Measurements from ENCODE around the gene MGAT5.

Gene MGAT5

GRCh38 chr2:134369220-134369902 is 115.5 kb downstream of the MGAT5 start:
- Histone ChIP-seq H3K9ac (ENCODE audit: low read length) (no peak overlapping the region), H3K4me3 (ENCODE audit: low read depth, low read length) (no peak overlapping the region), H3K27ac (ENCODE audit: low read depth, low read length) (no peak overlapping the region), H3K27me3 (ENCODE audit: control insufficient read depth, insufficient read depth, low read length) (no peaks in the 10 kb centered on the region), H3K4me1 (ENCODE audit: control insufficient read depth, insufficient read depth, low read length) (peaks cover 6% of the 10 kb centered on the region; the same call in 1 of the 2 replicates), H3K9me3 (ENCODE audit: control insufficient read depth, insufficient read depth, low read depth, low read length) (no peaks in the 10 kb centered on the region), H3K36me3 (ENCODE audit: control insufficient read depth, insufficient read depth, low read length) (no peaks in the 10 kb centered on the region)

GRCh38 chr2:134370655-134371445 is 117.0 kb downstream of the MGAT5 start:
- Histone ChIP-seq H3K27me3 (ENCODE audit: control insufficient read depth, insufficient read depth, low read length) (no peaks in the 10 kb centered on the region), H3K4me1 (ENCODE audit: control insufficient read depth, insufficient read depth, low read length) (no peaks in the 10 kb centered on the region), H3K27ac (ENCODE audit: low read depth, low read length) (no peak overlapping the region), H3K36me3 (ENCODE audit: control insufficient read depth, insufficient read depth, low read length) (no peaks in the 10 kb centered on the region), H3K4me3 (ENCODE audit: low read depth, low read length) (no peak overlapping the region), H3K9ac (ENCODE audit: low read length) (no peak overlapping the region), H3K9me3 (ENCODE audit: control insufficient read depth, insufficient read depth, low read depth, low read length) (no peaks in the 10 kb centered on the region)

- Histone ChIP-seq H3K27ac (ENCODE audit: low read depth, low read length) (no peak overlapping the region), H3K9me3 (ENCODE audit: control insufficient read depth, insufficient read depth, low read depth, low read length) (no peaks in the 10 kb centered on the region), H3K36me3 (ENCODE audit: control insufficient read depth, insufficient read depth, low read length) (peaks cover 7% of the 10 kb centered on the region; the same call in 1 of the 2 replicates), H3K9ac (ENCODE audit: low read length) (no peak overlapping the region), H3K27me3 (ENCODE audit: control insufficient read depth, insufficient read depth, low read length) (no peaks in the 10 kb centered on the region), H3K4me3 (ENCODE audit: low read depth, low read length) (no peak overlapping the region), H3K4me1 (ENCODE audit: control insufficient read depth, insufficient read depth, low read length) (no peaks in the 10 kb centered on the region)
Measured at GRCh38 chr2:134372141-134372540, 118.3 kb downstream of the MGAT5 start.

- no peak overlapping the region for H3K4me3 ChIP-seq (ENCODE audit: low read depth, low read length)
- no peaks in the 10 kb centered on the region for H3K4me1 ChIP-seq (ENCODE audit: control insufficient read depth, insufficient read depth, low read length)
- no peak overlapping the region for H3K9ac ChIP-seq (ENCODE audit: low read length)
- H3K27me3 ChIP-seq (ENCODE audit: control insufficient read depth, insufficient read depth, low read length) = no peaks in the 10 kb centered on the region
- H3K9me3 ChIP-seq (ENCODE audit: control insufficient read depth, insufficient read depth, low read depth, low read length) = no peaks in the 10 kb centered on the region
- H3K27ac ChIP-seq (ENCODE audit: low read depth, low read length) = no peak overlapping the region
- H3K36me3 ChIP-seq (ENCODE audit: control insufficient read depth, insufficient read depth, low read length) = peaks cover 7% of the 10 kb centered on the region; the same call in 1 of the 2 replicates
Measured at GRCh38 chr2:134372611-134373131, 118.8 kb downstream of the MGAT5 start.

GRCh38 chr2:134375935-134376334 is 122.1 kb downstream of the MGAT5 start:
- Histone ChIP-seq H3K9ac (ENCODE audit: low read length) (no peak overlapping the region), H3K9me3 (ENCODE audit: control insufficient read depth, insufficient read depth, low read depth, low read length) (no peaks in the 10 kb centered on the region), H3K4me3 (ENCODE audit: low read depth, low read length) (no peak overlapping the region), H3K27ac (ENCODE audit: low read depth, low read length) (no peak overlapping the region), H3K4me1 (ENCODE audit: control insufficient read depth, insufficient read depth, low read length) (no peaks in the 10 kb centered on the region), H3K36me3 (ENCODE audit: control insufficient read depth, insufficient read depth, low read length) (peaks cover 7% of the 10 kb centered on the region; the same call in 1 of the 2 replicates), H3K27me3 (ENCODE audit: control insufficient read depth, insufficient read depth, low read length) (no peaks in the 10 kb centered on the region)

- no peak overlapping the region for H3K4me3 ChIP-seq (ENCODE audit: low read depth, low read length)
- H3K27me3 ChIP-seq (ENCODE audit: control insufficient read depth, insufficient read depth, low read length) = no peaks in the 10 kb centered on the region
- no peak overlapping the region for H3K9ac ChIP-seq (ENCODE audit: low read length)
- H3K9me3 ChIP-seq (ENCODE audit: control insufficient read depth, insufficient read depth, low read depth, low read length) = no peaks in the 10 kb centered on the region
- H3K4me1 ChIP-seq (ENCODE audit: control insufficient read depth, insufficient read depth, low read length) = no peaks in the 10 kb centered on the region
- peaks cover 7% of the 10 kb centered on the region; the same call in 1 of the 2 replicates for H3K36me3 ChIP-seq (ENCODE audit: control insufficient read depth, insufficient read depth, low read length)
- no peak overlapping the region for H3K27ac ChIP-seq (ENCODE audit: low read depth, low read length)
Measured at GRCh38 chr2:134377730-134378129, 123.9 kb downstream of the MGAT5 start.

- H3K36me3 ChIP-seq (ENCODE audit: control insufficient read depth, insufficient read depth, low read length) = peaks cover 7% of the 10 kb centered on the region; the same call in 1 of the 2 replicates
- no peaks in the 10 kb centered on the region for H3K4me1 ChIP-seq (ENCODE audit: control insufficient read depth, insufficient read depth, low read length)
- no peaks in the 10 kb centered on the region for H3K27me3 ChIP-seq (ENCODE audit: control insufficient read depth, insufficient read depth, low read length)
- no peaks in the 10 kb centered on the region for H3K9me3 ChIP-seq (ENCODE audit: control insufficient read depth, insufficient read depth, low read depth, low read length)
- H3K4me3 ChIP-seq (ENCODE audit: low read depth, low read length) = no peak overlapping the region
- no peak overlapping the region for H3K27ac ChIP-seq (ENCODE audit: low read depth, low read length)
- H3K9ac ChIP-seq (ENCODE audit: low read length) = no peak overlapping the region
Measured at GRCh38 chr2:134379293-134379692, 125.4 kb downstream of the MGAT5 start.

GRCh38 chr2:134379722-134380121 is 125.8 kb downstream of the MGAT5 start:
- Histone ChIP-seq H3K9me3 (ENCODE audit: control insufficient read depth, insufficient read depth, low read depth, low read length) (no peaks in the 10 kb centered on the region), H3K4me1 (ENCODE audit: control insufficient read depth, insufficient read depth, low read length) (no peaks in the 10 kb centered on the region), H3K27ac (ENCODE audit: low read depth, low read length) (no peak overlapping the region), H3K9ac (ENCODE audit: low read length) (no peak overlapping the region), H3K27me3 (ENCODE audit: control insufficient read depth, insufficient read depth, low read length) (no peaks in the 10 kb centered on the region), H3K4me3 (ENCODE audit: low read depth, low read length) (no peak overlapping the region), H3K36me3 (ENCODE audit: control insufficient read depth, insufficient read depth, low read length) (peaks cover 7% of the 10 kb centered on the region; the same call in 1 of the 2 replicates)

GRCh38 chr2:134381141-134381540 is 127.3 kb downstream of the MGAT5 start:
- H3K4me3 ChIP-seq (ENCODE audit: low read depth, low read length) = no peak overlapping the region
- H3K36me3 ChIP-seq (ENCODE audit: control insufficient read depth, insufficient read depth, low read length) = peaks cover 7% of the 10 kb centered on the region; the same call in 1 of the 2 replicates
- H3K9ac ChIP-seq (ENCODE audit: low read length) = no peak overlapping the region
- no peak overlapping the region for H3K27ac ChIP-seq (ENCODE audit: low read depth, low read length)
- H3K27me3 ChIP-seq (ENCODE audit: control insufficient read depth, insufficient read depth, low read length) = no peaks in the 10 kb centered on the region
- no peaks in the 10 kb centered on the region for H3K4me1 ChIP-seq (ENCODE audit: control insufficient read depth, insufficient read depth, low read length)
- no peaks in the 10 kb centered on the region for H3K9me3 ChIP-seq (ENCODE audit: control insufficient read depth, insufficient read depth, low read depth, low read length)

- Histone ChIP-seq H3K9me3 (ENCODE audit: control insufficient read depth, insufficient read depth, low read depth, low read length) (no peaks in the 10 kb centered on the region), H3K4me1 (ENCODE audit: control insufficient read depth, insufficient read depth, low read length) (no peaks in the 10 kb centered on the region), H3K36me3 (ENCODE audit: control insufficient read depth, insufficient read depth, low read length) (no peaks in the 10 kb centered on the region), H3K9ac (ENCODE audit: low read length) (no peak overlapping the region), H3K27ac (ENCODE audit: low read depth, low read length) (no peak overlapping the region), H3K27me3 (ENCODE audit: control insufficient read depth, insufficient read depth, low read length) (no peaks in the 10 kb centered on the region), H3K4me3 (ENCODE audit: low read depth, low read length) (no peak overlapping the region)
Measured at GRCh38 chr2:134384131-134384530, 130.3 kb downstream of the MGAT5 start.

- no peaks in the 10 kb centered on the region for H3K27me3 ChIP-seq (ENCODE audit: control insufficient read depth, insufficient read depth, low read length)
- no peak overlapping the region for H3K27ac ChIP-seq (ENCODE audit: low read depth, low read length)
- no peak overlapping the region for H3K9ac ChIP-seq (ENCODE audit: low read length)
- no peaks in the 10 kb centered on the region for H3K36me3 ChIP-seq (ENCODE audit: control insufficient read depth, insufficient read depth, low read length)
- no peaks in the 10 kb centered on the region for H3K9me3 ChIP-seq (ENCODE audit: control insufficient read depth, insufficient read depth, low read depth, low read length)
- no peak overlapping the region for H3K4me3 ChIP-seq (ENCODE audit: low read depth, low read length)
- no peaks in the 10 kb centered on the region for H3K4me1 ChIP-seq (ENCODE audit: control insufficient read depth, insufficient read depth, low read length)
Measured at GRCh38 chr2:134385195-134385594, 131.3 kb downstream of the MGAT5 start.
